GM19043 (cell line): ENCODE data around the gene CNTN4.

Experiments used
- ATAC-seq: cut with Tn5 transposase; IDR thresholded peaks from one replicate; pipeline ENCODE4 v1.9.1; 2021; ENCODE audit warnings: low read depth; ENCODE audit not compliant: unreplicated experiment

Gene CNTN4

DNA sequence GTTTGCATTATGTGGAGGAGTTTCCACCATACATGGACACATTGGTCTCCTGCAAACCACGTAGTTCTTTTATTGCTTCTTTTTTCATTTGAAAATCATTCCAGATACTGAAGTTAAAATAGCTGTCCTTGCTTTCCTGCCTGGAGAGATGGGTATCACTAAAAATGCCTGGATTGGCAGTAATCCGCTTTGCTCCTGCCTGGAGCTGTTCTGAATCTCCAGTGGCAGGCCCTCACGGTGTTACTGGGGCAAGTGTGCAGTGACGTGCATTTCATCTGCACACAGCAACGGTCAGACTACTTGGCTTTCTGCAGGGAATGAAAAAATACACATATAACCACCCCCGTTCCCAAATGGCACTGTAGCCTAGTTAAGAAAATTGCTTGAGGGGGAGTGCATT lies 738.6 kb downstream of the CNTN4 start:
- no peak for ATAC-seq

DNA sequence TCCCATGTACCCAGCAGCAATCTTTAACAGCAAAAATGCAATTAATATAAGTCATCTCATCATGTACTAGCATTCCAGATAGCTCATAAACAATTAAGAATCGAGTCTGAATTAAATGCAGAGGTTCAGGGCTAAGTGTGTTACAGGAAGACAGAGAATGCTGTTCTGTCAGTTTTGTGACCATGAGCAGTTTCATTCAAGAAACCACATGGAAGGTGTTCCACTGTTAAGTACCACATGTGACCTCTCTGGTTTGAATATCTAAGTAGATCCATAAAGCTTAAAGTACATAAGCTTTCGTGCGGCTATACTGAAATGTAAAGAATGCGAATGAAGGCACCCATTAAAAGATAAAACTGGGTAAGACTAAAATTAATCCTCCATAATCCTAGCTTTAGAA lies 739.2 kb downstream of the CNTN4 start:
- no peak for ATAC-seq

DNA sequence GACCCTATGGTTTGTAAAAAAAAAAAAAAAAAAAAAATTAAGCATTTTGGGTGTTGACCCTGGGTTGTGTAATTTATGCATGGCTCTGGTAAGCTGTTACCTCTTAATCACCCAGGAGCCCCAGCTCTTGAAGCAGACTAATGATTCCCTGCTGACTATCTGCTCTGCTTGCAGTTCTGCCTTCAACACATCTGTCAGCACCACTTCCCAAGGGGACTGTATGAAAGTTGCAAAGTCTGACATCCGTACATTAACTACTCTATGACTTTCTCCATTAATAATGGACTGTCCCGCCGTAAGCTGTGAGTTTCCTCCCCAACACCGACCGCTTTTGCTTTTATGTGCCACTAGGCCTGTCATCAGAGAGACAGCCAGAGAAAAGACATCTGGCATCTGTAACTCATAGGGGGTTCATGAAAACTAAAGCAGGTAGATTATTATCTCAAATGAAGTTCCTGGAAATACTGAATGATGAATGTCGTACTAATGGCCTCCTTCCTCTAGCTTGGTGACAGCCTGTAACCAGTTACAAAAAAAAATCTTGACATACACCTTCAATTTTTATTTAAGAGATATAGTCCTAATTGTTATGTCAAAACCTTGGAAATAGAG lies 740.0 kb downstream of the CNTN4 start:
- no peak for ATAC-seq

DNA sequence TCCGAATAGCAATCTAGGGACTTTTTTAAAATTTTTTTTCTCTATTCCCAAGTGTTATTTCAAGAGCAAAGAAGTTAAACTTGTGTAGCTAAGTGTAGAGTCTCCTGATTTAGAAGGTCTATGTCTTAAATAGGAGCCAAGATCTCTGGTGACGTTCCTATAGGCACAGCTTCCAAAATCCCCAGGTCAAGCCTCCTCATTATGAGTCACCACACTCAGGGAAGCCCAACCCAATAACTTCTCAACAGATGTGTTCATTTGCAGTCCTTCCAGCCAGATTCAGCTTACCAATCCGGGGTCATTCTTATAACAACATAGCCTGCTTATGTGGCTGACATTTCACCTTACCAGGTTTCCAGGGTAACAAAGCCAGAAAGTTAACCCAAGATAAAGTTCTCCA lies 741.2 kb downstream of the CNTN4 start:
- no peak for ATAC-seq

DNA sequence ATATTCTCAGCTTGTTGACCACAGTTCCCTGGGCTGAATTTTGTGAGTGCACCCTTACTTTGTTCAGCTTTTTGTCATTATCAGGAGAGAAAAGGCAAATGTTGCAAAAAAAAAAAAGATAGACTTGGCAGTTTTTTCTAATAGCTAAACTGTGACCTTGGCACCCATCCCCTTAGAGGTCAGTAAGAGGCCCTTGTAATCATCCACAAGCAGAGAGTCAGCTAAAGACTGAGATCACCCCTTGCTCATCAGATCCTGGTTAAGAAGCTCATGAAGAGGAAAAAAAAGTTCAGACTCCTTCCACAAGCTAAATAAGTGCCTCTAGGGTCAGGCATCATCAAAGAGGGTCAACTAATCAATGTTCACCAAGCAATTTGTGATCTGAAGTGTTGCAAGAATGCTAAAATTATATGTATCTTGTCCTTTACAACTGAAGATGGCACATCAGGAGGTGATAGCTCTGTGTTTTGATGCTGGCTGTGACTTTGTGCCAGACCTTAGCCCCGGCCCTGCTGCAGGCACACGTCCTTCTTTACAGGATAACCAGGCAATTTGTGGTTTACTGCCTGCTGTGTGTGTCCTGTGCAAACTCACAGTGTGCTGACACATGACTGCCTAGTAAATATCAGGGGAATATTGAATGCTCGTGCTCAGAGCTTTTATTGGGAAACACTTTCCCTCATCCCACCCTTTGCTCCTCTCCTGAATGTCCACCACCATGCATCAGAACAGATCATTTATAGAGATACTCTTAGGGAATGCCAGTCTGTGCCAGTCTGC lies 748.6 kb downstream of the CNTN4 start:
- ATAC-seq, result no peak

DNA sequence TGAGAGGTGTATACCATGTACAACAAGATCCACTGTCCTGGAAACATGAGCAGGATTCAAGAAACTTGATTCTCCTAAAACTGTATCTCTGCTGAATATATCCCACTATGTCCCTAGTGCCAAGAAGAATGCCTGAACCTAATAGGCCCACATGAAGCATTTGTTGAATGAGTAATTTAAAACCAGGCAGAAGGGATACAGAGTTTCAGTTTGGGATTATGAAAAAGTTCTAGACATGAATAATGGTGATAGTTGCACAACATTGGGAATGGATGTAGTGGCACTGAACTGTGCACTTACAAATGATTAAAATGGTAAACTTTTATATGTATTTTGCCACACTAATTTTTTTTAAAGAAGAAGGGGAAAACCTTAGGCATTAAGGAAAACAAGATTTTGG lies 750.4 kb downstream of the CNTN4 start:
- ATAC-seq, result no peak

DNA sequence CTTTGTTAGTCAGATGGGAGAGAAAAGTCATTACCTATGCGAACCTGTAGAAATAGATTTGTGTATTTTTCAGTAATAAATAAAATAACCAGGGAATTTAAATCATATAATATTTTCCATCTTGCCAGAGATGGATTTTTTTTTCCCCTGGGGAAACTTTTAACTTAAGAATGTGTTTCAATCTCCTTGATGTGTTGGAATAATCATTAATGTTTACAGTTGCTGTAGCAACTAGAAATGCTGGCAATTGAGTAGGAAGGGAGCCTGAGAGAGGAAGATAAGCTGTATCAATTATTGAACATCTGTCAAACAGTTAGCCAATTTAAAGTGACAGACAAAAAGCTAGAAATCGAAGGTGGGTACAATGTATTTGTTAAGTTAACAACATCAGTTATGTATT lies 752.0 kb downstream of the CNTN4 start:
- no peak for ATAC-seq

DNA sequence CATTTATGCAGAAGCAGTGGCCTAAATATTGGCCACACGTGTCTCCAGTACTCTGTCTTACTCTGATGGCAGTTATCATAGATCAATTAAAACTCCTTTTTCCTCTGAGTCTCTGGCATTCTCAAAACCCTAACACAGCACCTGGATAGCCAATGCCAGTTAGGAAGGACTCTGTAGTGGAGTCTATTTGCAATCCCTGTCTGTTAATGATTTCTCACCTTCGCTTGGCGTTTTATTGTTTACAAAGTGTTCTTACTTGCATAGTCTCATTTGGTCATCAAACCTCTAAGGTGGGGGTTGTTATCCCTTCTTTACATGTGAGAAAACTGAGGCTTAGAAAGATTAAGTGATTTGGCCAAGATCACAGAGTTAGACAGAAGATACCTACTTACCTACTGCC lies 752.7 kb downstream of the CNTN4 start:
- no peak for ATAC-seq

DNA sequence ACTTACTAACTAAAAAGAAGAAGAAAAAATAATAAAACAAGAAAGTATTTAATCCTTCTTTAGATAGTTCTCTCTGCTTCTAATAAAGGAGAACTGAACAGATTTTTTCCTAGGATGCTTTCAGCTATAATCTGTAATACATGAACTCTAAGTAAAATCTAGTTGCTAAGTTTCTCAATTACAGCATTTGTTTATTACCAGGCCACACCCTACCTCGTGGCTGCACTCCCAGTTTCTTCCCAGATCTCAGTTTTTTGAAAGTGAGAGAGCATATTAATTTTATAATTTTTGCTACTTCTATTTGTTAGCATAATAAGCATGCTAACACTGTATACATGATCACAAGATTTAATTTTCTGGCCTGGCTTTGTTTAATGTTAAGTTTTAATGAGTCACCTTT lies 753.2 kb downstream of the CNTN4 start:
- ATAC-seq, result no peak

DNA sequence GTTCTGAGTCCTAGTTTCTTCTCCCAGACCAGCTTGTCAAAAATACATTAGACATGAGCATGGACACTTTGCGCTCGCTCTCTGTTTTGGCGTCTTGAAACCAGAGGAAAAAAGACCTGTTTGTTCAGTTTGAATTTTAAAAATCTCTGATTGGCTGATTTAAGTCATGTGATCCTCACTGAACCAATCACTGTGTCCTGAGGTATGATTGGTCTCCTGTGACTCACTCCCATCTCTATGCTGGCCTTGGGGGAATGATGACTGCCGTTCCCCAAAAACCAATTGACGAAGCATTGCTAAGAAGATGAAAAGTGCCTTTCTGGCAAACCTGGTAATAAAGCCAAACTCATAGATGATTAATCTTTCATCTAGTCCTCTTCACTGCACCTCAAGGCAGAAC lies 755.0 kb downstream of the CNTN4 start:
- no peak for ATAC-seq

DNA sequence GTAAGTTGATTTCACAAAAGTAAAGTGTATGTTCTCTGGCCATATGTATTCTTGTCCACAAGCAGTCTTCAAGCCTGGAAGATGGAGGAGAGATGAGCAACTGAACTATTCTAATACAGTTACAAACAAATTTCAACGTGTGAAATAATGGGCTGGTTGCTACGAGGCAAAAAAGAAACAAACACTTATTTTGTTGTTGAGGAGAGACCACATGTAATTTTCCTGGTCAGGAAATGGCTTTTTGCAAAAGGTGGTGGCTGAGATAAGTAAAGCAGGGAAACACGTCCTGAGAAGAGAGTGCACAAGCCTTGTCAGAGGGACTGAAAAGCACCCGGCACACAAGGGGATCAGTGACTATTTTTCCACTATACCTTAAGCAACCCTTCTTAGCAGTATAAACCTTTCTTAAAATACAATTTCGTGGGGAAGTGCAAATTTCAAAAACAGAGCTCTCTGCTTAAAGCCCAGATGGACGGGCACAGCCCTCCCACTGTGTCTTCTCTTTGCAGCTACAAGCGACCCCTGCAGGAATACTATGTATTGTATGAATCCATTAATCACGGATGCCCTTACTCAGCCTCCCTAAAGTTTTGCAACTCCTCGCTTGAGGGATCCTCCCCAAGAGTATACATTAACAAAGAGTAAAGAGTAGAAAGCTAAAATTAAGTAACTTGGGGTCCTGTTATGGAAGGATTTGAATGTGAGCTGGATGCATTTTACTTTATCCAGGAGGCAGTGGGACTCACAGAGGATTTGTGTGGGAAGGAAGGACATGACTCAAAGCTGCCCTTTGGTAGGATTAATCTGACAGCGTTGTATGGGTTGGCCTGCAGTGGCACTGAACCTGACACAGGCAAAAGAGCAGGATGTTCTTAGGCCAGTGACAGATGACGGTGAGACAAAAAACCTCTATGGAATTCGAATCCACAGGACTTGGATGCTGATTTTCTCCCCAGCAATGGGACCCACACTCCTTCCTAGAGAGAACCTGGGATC lies 757.8 kb downstream of the CNTN4 start:
- no peak for ATAC-seq

DNA sequence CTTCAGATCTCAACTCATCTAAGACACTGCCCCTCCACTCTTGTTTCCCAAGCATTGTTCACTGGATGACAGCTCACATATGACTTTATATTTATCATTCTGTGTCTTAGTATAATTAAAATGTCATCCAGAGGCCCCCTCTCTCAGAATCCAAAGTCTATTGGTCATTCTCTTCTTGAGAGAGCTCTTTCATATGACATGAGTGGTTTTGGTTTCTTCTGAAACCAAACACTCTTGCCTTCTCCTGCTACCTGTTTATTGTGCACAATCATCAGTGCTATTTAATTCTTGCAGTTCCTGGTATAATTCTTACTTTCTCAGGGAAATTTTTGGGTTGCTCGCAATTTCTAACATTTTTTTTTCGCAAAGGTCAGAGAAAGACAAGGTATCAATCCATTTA lies 762.0 kb downstream of the CNTN4 start:
- no peak for ATAC-seq

DNA sequence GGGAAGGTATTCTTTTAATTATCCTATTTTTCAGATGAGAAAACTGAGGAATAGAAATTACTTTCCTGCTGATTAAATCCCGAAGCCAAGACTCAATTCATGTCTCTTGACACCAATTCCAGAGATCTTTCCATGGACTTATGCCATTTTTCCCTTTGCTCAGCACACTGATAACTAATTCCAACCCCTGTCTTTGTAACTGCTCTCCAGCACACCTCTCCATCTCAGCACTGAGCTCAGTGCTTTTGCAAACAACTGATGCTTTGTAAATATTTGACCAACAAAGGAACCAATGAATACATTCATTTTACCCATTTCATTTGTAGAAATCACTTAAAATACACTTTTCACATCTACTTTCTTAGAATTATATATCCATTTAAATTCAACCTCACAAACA lies 762.5 kb downstream of the CNTN4 start:
- ATAC-seq, result no peak

DNA sequence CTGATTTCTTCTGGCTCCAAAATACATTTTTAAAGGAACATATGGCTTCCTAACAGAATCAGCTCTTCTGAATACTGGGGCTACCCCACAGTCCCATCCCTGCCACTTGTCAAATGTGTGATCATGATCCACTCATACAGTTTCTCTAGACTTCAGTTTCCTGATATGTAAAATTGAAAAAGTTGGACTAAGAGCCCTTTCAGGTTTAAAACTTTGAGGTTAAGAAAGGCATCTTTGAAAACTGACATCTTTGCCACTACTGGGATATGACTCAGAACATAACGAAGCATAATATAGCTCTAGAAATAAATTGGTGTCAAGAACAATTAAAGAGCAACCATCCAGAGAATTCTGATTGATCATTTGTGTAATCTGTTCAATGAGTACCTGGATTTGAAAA lies 763.3 kb downstream of the CNTN4 start:
- no peak for ATAC-seq

DNA sequence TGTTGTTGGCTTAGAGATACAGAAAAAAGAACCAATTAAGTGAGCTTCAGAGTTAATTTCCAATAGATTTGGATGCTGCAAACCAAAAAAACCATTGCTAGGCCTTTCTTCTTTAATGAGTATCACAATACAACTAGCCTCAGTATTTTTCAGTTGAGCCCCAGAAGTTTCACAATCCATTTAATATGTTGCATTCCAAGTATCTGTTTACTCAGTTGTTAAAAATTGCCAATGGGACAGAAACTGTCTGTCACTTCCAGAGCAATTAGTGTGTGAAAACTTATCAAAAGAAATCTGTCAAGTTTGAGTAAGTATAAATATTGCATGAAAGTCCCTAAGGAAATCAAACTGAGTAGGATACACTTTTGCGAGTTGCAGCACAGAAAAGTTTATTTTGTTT lies 763.7 kb downstream of the CNTN4 start:
- ATAC-seq, result no peak

DNA sequence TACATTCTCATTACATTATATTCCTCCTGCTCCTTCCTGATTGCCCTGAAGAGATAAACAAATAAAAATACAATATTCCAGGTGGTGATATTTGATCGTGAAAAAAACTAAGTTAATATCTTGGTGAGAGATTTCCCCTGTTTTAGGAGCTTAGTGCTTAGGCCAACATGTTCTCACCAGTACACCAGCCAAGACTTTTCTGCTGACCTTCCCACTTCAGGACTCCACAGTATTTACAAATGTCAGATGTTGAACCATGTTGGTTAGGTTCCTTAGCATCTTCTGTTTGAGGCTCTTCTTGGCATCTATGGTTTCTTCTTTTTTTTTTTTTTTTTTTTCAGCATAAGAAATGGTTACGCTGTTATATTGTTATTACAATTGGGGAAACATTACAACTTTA lies 764.5 kb downstream of the CNTN4 start:
- ATAC-seq, result no peak

DNA sequence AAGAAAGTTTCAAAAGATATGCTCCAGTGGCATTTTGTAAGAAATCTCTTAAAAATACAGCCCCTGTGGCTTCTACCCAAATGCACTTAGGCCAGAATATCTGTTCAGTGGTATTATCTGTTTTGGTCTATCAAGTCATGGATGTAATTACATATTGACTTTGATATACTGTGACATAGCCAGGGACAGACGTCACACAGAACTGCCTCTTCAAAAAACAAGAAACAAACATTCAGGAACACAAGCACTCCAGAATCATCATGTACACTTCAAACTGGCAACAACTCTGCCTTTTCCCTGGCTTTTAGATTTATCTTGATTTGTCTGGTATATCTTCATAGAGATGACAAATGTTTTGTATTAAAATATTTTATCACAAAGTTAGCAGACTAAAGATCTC lies 771.2 kb downstream of the CNTN4 start:
- ATAC-seq, result no peak

DNA sequence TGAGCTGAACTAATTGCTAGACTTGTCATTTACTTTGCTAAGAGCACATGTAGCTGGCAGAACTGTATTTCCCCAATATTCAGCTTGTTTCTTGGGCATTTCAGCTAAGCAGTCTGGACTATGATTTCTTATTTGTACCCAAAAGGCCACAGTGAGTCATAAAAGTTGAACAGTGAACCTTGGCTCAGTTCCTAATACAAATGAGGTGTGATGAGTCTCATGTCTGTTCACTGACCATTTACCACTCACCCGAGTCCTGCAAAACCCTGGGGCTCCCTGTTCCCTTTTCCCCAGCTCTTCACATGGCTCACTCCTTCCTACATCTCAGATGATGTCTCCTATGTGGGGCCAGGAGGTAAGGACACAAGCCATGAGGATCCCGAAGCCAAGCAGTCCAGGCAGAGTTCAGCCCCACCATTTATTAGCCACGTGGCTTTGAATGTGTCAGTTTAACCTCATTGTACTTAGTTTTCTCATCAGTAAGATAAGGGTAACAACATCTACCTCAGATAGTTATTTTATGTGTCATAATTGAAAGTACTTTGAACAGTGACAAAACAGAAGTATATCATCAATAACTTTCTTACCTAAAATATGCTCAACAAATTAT lies 772.2 kb downstream of the CNTN4 start:
- no peak for ATAC-seq

DNA sequence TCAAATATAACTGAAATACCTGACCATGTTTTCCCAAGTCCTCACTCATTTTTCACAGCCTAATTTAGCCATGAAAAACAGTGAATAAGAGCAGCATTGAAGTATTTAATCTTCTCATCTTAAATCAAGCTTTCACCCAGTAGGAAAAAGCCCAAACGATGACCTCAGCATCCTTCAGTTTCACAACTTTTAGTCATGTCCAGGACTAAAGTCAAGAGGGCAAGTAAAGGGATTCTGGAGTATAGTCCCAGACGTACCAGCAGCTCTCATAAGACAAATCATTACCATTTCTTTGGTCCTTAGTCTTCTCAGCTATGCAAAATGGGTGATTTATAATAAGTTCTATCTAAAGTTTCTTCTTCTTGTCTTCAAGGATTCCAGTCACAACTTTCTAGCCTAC lies 774.2 kb downstream of the CNTN4 start:
- no peak for ATAC-seq

DNA sequence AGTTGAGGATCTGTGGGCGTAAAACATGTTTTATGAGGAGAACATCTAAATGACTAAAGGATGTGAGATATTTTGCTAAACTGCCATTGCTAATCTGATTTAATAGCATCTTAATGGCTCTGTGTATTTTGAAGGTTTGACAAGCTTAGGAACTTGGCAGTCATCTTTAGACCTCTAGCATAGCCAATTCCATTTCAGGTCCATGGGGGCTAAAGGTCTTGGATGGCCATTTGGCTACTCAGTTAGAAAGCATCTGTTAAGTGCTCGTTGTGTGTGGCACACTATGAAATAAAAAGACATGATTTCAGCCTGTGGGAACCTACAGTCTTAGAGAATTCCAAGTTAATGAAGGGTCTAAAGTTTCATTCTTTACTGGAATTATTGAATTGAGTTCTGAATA lies 775.3 kb downstream of the CNTN4 start:
- no peak for ATAC-seq

DNA sequence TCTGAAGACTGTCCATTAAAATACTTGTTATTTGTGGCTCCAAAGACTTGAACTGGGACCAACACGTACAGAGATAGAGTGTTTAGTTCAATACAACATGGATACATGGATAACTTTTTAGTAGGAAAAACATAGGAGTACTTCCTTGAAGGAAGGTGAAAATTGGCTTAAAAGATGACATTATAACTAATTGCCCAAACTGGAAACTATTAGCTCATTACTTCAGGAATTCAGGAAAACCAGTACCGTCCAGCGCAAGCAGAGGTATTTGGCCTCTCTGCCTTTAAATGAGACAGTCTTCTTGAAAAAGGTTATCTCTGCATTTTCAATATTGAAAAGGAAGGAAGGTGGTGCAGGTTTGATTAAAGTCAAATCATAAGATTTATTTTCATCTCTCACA lies 777.0 kb downstream of the CNTN4 start:
- no peak for ATAC-seq
